WTC11 (cell line): ENCODE data around the gene PIEZO1. TPM values are rescaled to one million over a fixed set of nuclear protein-coding genes. Genes with fewer than 3 reads are reported as not detected.

Experiments used
- ATAC-seq: fragments of 200-7000 bp; cut with Tn5 transposase; 2 replicates; pipeline ENCODE4 v1.10.0; 2021; ENCODE audit warnings: mild to moderate bottlenecking, moderate library complexity
- CTCF ChIA-PET: fragments of 300-600 bp; sonication (Branson Sonifier 250); formaldehyde crosslinking; loops from one replicate; lab custom pipeline; 2021; ENCODE audit warnings: antibody characterized with exemption; lab: Charles Lee
- POLR2A ChIA-PET: fragments of 350-600 bp; sonication (Branson Sonifier 250); formaldehyde crosslinking; loops from one replicate; lab custom pipeline; 2021; ENCODE audit warnings: antibody characterized with exemption; lab: Charles Lee
- DNase-seq: peaks from one replicate; pipeline ENCODE4 v3.0.0; 2021; ENCODE audit warnings: low spot score
- H3K27ac Mint-ChIP-seq: 2 replicates; pipeline ENCODE4 v1.8.0; 2021; ENCODE audit warnings: mixed read lengths
- H3K27me3 Mint-ChIP-seq: 2 replicates; pipeline ENCODE4 v1.8.0; 2021; ENCODE audit warnings: low read depth, mild to moderate bottlenecking, moderate library complexity, mixed read lengths
- H3K36me3 Mint-ChIP-seq: 2 replicates; pipeline ENCODE4 v1.8.0; 2021; ENCODE audit warnings: mixed read lengths
- H3K4me1 Mint-ChIP-seq: 2 replicates; pipeline ENCODE4 v1.8.0; 2022; ENCODE audit warnings: mixed read lengths
- H3K4me3 Mint-ChIP-seq: 2 replicates; pipeline ENCODE4 v1.8.0; 2021; ENCODE audit warnings: mild to moderate bottlenecking, moderate library complexity, mixed read lengths
- H3K9me3 Mint-ChIP-seq: 2 replicates; pipeline ENCODE4 v1.8.0; 2021; ENCODE audit warnings: mixed read lengths
- CREB1 ChIP-seq: sonication (generic); formaldehyde crosslinking; IDR thresholded peaks from 2 replicates; pipeline ENCODE4 v1.8.0; 2023; ENCODE audit warnings: mild to moderate bottlenecking, missing genetic modification reagents
- ELF4 ChIP-seq: sonication (generic); formaldehyde crosslinking; IDR thresholded peaks from 2 replicates; pipeline ENCODE4 v1.8.1; 2022; ENCODE audit warnings: low read depth, mild to moderate bottlenecking, moderate library complexity, missing genetic modification reagents
- ETV6 ChIP-seq: sonication (generic); formaldehyde crosslinking; IDR thresholded peaks from 2 replicates; pipeline ENCODE4 v1.8.1; 2022; ENCODE audit warnings: mild to moderate bottlenecking, missing genetic modification reagents
- FOXJ3 ChIP-seq: sonication (generic); formaldehyde crosslinking; IDR thresholded peaks from 2 replicates; pipeline ENCODE4 v1.9.0; 2021; ENCODE audit warnings: missing genetic modification reagents, mild to moderate bottlenecking, borderline replicate concordance
- FOXK1 ChIP-seq: sonication (generic); formaldehyde crosslinking; IDR thresholded peaks from 2 replicates; pipeline ENCODE4 v1.8.0; 2022; ENCODE audit warnings: mild to moderate bottlenecking, moderate library complexity, missing genetic modification reagents
- MXD4 ChIP-seq: fragments of 250-450 bp; sonication (Bioruptor Pico); IDR thresholded peaks from 2 replicates; pipeline ENCODE4 v1.8.0; 2021; ENCODE audit warnings: mild to moderate bottlenecking, moderate library complexity, borderline replicate concordance
- NFE2L1 ChIP-seq: sonication (generic); formaldehyde crosslinking; IDR thresholded peaks from 2 replicates; pipeline ENCODE4 v1.8.1; 2023; ENCODE audit warnings: missing genetic modification reagents
- NR2C2 ChIP-seq: sonication (generic); formaldehyde crosslinking; IDR thresholded peaks from 2 replicates; pipeline ENCODE4 v1.8.0; 2022; ENCODE audit warnings: mild to moderate bottlenecking, missing genetic modification reagents
- NR3C1 ChIP-seq: sonication (generic); formaldehyde crosslinking; conservative IDR thresholded peaks from 2 replicates; pipeline ENCODE4 v1.8.1; 2023; ENCODE audit warnings: low read depth, mild to moderate bottlenecking, missing genetic modification reagents
- OVOL2 ChIP-seq: fragments of 250-450 bp; sonication (Bioruptor Pico); IDR thresholded peaks from 2 replicates; pipeline ENCODE4 v1.9.0; 2021; ENCODE audit warnings: mild to moderate bottlenecking, borderline replicate concordance
- PRRX2 ChIP-seq: fragments of 250-450 bp; sonication (Bioruptor Pico); IDR thresholded peaks from 2 replicates; pipeline ENCODE4 v1.8.0; 2021; ENCODE audit warnings: mild to moderate bottlenecking
- RELA ChIP-seq: sonication (generic); formaldehyde crosslinking; IDR thresholded peaks from 2 replicates; pipeline ENCODE4 v1.8.1; 2022; ENCODE audit warnings: missing genetic modification reagents, mild to moderate bottlenecking, borderline replicate concordance
- SMAD3 ChIP-seq: sonication (generic); formaldehyde crosslinking; IDR thresholded peaks from 2 replicates; pipeline ENCODE4 v1.8.0; 2022; ENCODE audit warnings: missing genetic modification reagents, mild to moderate bottlenecking, borderline replicate concordance
- SOX15 ChIP-seq: fragments of 250-450 bp; sonication (Bioruptor Pico); IDR thresholded peaks from 2 replicates; pipeline ENCODE4 v1.9.0; 2021; ENCODE audit warnings: mild to moderate bottlenecking
- ZNF138 ChIP-seq: sonication (generic); formaldehyde crosslinking; conservative IDR thresholded peaks from 2 replicates; pipeline ENCODE4 v1.8.1; 2022; ENCODE audit warnings: mild to moderate bottlenecking, moderate library complexity, missing genetic modification reagents
- ZNF263 ChIP-seq: sonication (generic); formaldehyde crosslinking; IDR thresholded peaks from 2 replicates; pipeline ENCODE4 v1.8.1; 2022; ENCODE audit warnings: low read depth, mild to moderate bottlenecking, moderate library complexity, missing genetic modification reagents
- ZNF423 ChIP-seq: fragments of 250-450 bp; sonication (Bioruptor Pico); IDR thresholded peaks from 2 replicates; pipeline ENCODE4 v2.1.2; 2022; ENCODE audit warnings: mild to moderate bottlenecking, moderate library complexity
- total RNA-seq: library from RNA; stranded (reverse); gene quantifications from 3 replicates; pipeline ENCODE4 v1.2.3, GENCODE V29; 2021
- TF ChIP-seq, protein P1 (sequence below): sonication (generic); formaldehyde crosslinking; IDR thresholded peaks from 2 replicates; pipeline ENCODE4 v1.8.0; 2023; ENCODE audit warnings: missing genetic modification reagents
- TF ChIP-seq, protein P2 (sequence below): fragments of 250-450 bp; sonication (Bioruptor Pico); IDR thresholded peaks from 2 replicates; pipeline ENCODE4 v1.9.0; 2021; ENCODE audit warnings: mild to moderate bottlenecking, borderline replicate concordance
- TF ChIP-seq, protein P3 (sequence below): sonication (generic); formaldehyde crosslinking; IDR thresholded peaks from 2 replicates; pipeline ENCODE4 v1.8.1; 2022; ENCODE audit warnings: low read depth, mild to moderate bottlenecking, moderate library complexity, missing genetic modification reagents, borderline replicate concordance
- TF ChIP-seq, protein P4 (sequence below): sonication (generic); formaldehyde crosslinking; conservative IDR thresholded peaks from 2 replicates; pipeline ENCODE4 v1.8.1; 2022; ENCODE audit warnings: mild to moderate bottlenecking, missing genetic modification reagents
- TF ChIP-seq, protein P5 (sequence below): fragments of 250-450 bp; sonication (Bioruptor Pico); IDR thresholded peaks from 2 replicates; pipeline ENCODE4 v1.8.0; 2021; ENCODE audit warnings: mild to moderate bottlenecking

Gene PIEZO1
- total RNA-seq, 1 experiment from 2014 or later: 71.3 TPM

DNA sequence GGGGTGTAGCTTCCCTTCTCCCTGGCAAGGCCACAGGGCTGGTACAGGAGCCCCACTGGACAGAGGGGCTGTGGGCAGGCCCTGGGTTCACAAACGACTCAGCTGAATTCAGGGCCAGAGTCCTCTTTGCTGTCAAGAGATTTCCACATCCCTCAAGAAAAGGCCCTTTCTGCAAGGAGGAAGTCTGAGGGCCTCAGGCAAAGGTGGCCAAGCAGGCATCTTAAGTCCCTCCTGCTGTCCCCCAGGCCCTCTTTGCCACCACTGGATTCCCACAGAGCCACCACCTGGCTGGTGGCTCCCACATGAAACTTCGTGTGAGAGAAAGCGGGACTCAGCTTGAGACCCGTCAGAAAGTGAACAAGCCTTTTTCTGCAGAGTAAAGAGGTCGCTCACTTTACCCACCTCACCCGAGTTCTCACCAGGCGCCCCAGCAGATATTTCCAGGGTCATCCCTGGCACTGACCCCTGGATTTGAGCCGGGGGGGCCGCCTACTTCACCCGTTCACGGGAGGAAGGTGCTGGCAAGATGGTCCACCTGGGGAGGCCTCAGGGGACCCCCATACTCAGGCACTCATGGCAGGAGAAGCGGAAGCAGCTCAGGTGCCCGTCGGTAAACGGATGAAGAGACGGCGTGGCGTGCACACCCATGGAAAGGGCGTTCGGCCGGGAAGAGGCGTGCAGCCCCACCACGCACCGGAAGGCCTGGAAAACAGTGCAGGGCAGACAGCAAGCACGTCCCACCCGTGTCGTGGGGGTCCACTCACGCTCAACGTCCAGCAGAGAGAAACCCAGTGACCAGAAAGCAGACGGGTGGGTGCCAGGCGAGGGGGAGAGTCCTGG lies 82.4 kb downstream of the PIEZO1 start (continued):
- TF ChIP-seq FOXJ3 (CRISPR knock-in tag): no peak
- no peak for TF ChIP-seq ELF4 (CRISPR knock-in tag)
- no peak for TF ChIP-seq NR3C1 (CRISPR knock-in tag)
- no peak for TF ChIP-seq OVOL2
- no peak for TF ChIP-seq RELA (CRISPR knock-in tag)

DNA sequence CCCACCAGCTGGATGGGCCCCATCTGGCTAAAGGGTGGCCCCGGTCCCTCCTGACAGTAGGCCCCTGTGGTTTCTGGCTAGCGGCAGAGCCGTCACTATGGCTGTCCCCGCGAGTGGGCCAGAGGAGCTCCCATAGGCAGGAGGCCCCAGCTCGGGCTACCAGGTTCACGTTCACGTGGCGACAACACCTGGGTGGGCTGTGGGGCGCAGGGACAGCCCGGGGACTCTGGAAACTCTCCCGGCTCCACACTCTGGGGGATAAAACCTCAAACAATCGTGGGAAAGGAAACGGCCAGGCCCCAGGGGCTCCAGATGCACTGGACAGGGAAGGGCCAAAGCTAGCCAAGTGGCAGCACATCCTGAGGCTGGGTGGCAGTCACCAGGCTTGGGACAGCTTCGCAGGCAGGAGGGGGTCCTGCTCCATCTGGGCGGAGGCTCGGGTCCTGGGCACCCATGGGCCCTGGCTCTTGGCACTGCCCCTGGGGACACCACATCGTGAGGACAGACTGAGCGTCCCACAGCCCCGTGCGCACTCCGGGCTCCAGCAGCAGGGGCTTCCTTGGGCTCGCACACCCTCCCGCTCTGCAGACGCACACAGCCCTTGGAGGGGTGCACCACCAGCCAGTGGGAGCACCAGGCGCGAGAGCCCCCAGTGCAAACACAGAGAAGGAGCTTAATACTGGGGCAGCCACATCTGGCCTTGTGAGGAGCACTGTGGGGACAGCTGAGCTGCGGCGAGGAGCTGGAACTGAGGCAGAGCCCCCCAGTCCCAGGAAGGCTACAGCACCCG lies 83.2 kb downstream of the PIEZO1 start:
- TF ChIP-seq NFE2L1 (CRISPR knock-in tag) (no peak), RELA (CRISPR knock-in tag) (no peak), NR2C2 (CRISPR knock-in tag) (no peak), PRRX2 (no peak), MXD4 (CRISPR knock-in tag) (no peak), SOX15 (CRISPR knock-in tag) (no peak), CREB1 (CRISPR knock-in tag) (no peak), ZNF263 (CRISPR knock-in tag) (no peak), ETV6 (no peak), ZNF138 (CRISPR knock-in tag) (no peak), FOXK1 (CRISPR knock-in tag) (no peak), ZNF423 (no peak), SMAD3 (CRISPR knock-in tag) (no peak), ELF4 (CRISPR knock-in tag) (no peak)
- TF ChIP-seq, protein P1, sequence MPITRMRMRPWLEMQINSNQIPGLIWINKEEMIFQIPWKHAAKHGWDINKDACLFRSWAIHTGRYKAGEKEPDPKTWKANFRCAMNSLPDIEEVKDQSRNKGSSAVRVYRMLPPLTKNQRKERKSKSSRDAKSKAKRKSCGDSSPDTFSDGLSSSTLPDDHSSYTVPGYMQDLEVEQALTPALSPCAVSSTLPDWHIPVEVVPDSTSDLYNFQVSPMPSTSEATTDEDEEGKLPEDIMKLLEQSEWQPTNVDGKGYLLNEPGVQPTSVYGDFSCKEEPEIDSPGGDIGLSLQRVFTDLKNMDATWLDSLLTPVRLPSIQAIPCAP (CRISPR knock-in tag): no peak
- TF ChIP-seq, protein P2, sequence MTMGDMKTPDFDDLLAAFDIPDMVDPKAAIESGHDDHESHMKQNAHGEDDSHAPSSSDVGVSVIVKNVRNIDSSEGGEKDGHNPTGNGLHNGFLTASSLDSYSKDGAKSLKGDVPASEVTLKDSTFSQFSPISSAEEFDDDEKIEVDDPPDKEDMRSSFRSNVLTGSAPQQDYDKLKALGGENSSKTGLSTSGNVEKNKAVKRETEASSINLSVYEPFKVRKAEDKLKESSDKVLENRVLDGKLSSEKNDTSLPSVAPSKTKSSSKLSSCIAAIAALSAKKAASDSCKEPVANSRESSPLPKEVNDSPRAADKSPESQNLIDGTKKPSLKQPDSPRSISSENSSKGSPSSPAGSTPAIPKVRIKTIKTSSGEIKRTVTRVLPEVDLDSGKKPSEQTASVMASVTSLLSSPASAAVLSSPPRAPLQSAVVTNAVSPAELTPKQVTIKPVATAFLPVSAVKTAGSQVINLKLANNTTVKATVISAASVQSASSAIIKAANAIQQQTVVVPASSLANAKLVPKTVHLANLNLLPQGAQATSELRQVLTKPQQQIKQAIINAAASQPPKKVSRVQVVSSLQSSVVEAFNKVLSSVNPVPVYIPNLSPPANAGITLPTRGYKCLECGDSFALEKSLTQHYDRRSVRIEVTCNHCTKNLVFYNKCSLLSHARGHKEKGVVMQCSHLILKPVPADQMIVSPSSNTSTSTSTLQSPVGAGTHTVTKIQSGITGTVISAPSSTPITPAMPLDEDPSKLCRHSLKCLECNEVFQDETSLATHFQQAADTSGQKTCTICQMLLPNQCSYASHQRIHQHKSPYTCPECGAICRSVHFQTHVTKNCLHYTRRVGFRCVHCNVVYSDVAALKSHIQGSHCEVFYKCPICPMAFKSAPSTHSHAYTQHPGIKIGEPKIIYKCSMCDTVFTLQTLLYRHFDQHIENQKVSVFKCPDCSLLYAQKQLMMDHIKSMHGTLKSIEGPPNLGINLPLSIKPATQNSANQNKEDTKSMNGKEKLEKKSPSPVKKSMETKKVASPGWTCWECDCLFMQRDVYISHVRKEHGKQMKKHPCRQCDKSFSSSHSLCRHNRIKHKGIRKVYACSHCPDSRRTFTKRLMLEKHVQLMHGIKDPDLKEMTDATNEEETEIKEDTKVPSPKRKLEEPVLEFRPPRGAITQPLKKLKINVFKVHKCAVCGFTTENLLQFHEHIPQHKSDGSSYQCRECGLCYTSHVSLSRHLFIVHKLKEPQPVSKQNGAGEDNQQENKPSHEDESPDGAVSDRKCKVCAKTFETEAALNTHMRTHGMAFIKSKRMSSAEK: no peak
- TF ChIP-seq, protein P3, sequence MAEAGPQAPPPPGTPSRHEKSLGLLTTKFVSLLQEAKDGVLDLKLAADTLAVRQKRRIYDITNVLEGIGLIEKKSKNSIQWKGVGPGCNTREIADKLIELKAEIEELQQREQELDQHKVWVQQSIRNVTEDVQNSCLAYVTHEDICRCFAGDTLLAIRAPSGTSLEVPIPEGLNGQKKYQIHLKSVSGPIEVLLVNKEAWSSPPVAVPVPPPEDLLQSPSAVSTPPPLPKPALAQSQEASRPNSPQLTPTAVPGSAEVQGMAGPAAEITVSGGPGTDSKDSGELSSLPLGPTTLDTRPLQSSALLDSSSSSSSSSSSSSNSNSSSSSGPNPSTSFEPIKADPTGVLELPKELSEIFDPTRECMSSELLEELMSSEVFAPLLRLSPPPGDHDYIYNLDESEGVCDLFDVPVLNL: no peak
- TF ChIP-seq, protein P4, sequence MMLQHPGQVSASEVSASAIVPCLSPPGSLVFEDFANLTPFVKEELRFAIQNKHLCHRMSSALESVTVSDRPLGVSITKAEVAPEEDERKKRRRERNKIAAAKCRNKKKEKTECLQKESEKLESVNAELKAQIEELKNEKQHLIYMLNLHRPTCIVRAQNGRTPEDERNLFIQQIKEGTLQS: no peak
- TF ChIP-seq, protein P5, sequence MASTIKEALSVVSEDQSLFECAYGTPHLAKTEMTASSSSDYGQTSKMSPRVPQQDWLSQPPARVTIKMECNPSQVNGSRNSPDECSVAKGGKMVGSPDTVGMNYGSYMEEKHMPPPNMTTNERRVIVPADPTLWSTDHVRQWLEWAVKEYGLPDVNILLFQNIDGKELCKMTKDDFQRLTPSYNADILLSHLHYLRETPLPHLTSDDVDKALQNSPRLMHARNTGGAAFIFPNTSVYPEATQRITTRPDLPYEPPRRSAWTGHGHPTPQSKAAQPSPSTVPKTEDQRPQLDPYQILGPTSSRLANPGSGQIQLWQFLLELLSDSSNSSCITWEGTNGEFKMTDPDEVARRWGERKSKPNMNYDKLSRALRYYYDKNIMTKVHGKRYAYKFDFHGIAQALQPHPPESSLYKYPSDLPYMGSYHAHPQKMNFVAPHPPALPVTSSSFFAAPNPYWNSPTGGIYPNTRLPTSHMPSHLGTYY (CRISPR knock-in tag): no peak
- DNase-seq (no peak), ATAC-seq (no peak)
- Mint-ChIP-seq H3K27me3 (no peaks in the 10 kb centered on the region), H3K27ac (no peak overlapping the region), H3K4me3 (no peak overlapping the region), H3K36me3 (peaks cover 3% of the 10 kb centered on the region; the same call in 1 of the 2 replicates), H3K4me1 (peaks cover 10% of the 10 kb centered on the region), H3K9me3 (no peaks in the 10 kb centered on the region)
- CTCF ChIA-PET: interaction anchor here (0.6 to 6.8 kb wide), 5 partner anchors 16 to 36 kb away, joined by 3 to 46 read pairs (median 4); no protein-coding TSS in a partner anchor
- POLR2A ChIA-PET: no interaction called here
